GM12872 (cell line): ENCODE results near the gene CORO7.

ENCODE experiments used
- CTCF ChIP-seq: IDR thresholded peaks from 3 replicates; pipeline ENCODE4 v1.5.1; 2011; ENCODE audit warnings: low read depth, mild to moderate bottlenecking, low read length, moderate library complexity; ENCODE audit not compliant: insufficient read depth

The CORO7 gene

DNA sequence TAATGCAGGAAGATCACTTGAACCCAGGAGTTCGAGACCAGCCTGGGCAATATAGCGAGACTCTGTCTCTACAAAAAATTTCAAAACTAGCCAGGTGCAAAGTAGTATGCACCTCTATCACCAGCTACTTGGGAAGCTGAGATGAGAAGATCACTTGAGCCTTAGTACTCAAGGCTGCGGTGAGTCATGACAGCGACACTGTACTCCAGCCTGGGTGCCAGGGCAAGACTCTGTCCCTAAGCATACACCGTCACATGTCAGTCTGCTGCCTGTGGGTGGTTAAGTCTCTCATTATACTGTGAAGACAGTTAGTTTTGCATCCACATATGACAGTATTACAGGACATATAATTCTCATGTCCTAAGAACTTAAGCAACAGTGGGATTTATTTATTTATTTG, 36.3 kb upstream of the CORO7 start:
- no peak for TF ChIP-seq CTCF

DNA sequence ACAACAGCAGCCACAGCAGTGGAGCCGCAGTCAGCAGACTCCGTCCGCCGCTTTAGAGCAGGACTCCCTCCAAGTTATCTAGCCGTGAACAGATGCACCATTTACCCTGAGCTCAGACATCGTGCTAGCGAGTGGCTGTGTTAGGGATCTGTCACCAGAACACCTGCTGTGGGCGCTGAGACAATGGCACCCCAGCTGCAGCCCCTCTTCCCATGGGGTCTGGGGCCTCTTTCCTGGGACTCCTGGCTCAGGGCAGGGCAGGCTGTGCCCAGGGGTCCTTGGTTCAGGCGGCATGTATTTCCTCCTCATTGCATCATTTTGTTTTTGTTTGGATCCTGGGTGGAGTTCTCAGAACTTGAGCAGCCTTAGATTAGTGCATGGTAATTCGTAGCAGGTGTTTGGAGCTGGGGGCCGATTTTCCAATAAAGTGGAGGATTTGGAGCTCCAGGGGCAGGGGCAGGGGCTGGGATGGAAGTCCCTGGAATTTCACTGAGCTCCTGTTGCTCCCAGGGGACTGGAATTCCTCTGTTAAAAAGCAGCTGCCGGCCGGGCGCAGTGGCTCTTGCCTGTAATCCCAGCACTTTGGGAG, 34.6 kb upstream of the CORO7 start:
- TF ChIP-seq CTCF, result no peak

- TF ChIP-seq CTCF, result no peak
These were observed 34.0 kb upstream of the CORO7 start for GRCh38 chr16:4450430-4450829.

DNA sequence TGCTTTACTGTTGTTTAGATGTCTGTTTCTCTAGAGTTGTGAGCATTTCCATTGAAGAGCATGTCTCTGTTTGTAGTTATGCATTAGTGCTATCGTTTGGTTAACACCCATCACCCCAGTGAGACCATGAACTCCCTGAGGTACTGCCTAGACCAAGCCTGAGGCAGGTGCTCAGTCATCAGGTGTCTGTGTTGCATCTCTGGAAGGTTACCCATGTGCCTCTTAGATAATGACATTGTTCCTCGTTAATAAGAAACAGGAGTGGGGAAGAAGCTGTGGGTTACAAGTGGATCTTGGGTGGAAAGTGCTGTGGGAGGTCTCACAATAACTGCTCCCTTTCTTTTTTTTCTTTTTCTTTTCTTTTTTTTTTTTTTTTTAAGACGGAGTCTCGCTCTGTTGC, 27.6 kb upstream of the CORO7 start:
- no peak for TF ChIP-seq CTCF

DNA sequence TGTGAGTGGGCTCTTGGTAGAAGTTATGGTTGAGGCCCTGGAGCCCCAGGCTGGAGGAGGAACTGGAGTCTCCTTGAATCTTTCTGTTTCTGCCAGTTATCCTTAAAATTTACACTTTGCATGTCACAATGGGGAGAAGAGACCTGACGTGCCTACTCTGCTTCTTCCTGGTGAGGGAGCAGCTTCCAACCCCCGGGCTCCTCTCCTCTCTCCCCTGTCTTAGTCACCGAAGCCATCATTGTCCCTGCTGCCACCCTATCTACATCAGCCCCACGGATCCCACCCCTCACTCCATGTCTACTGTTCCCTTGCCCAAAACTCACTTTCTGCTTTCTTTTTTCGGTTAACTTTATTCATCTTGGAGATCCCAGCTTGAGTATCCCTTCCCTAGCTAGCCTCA, 26.9 kb upstream of the CORO7 start:
- TF ChIP-seq CTCF, result no peak

DNA sequence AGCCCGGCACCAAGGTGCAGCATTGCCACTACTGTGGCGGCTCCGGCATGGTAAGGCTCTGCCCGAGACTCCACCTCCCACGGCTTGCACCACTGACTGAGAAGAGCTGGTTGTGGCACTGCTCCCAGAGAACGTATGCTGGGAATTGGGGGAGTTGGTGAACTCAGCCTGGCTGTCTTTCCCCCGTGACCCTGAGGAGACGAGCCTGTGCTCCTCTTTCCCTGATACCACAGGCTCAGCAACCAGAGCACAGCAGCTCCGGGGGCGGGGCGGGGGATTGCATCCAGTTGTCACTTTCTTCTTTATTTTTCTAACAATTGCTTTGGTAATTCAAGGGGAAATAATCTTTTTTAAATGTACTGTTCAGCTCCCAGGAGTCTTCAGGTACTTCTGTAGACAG, 26.0 kb upstream of the CORO7 start:
- no peak for TF ChIP-seq CTCF

DNA sequence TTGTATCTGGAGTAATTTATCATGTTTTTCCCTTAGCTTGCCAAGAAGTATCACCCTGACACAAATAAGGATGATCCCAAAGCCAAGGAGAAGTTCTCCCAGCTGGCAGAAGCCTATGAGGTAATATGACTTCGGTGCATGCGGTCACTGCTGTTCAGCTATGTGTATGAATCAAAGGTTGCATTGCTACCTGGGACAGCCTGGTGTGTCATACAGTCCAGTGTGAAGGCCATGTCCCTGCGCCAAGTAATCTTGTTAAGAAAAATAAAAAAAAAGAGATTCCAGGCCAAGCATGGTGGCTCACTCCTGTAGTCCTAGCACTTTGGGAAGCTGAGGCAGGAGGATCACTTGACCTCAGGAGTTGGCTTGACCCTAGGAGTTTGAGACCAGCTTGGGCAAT, 21.0 kb upstream of the CORO7 start:
- no peak for TF ChIP-seq CTCF
